CD4-positive, alpha-beta memory T cell (primary cell): Measurements from ENCODE around the gene TMEM9. TPM values are rescaled to one million over a fixed set of nuclear protein-coding genes. Genes with fewer than 3 reads are reported as not detected.
"Not testable (repeated sequence)": the region's sequence is repeated elsewhere in the genome, so short reads cannot be mapped to it uniquely, and the experiment has no call there.

ENCODE experiments used
- CTCF ChIA-PET: fragments of 350-600 bp; sonication (Branson Sonifier 250); formaldehyde crosslinking; loops from one replicate; lab custom pipeline; 2021; ENCODE audit warnings: inconsistent platforms; ENCODE audit not compliant: partially characterized antibody; lab: Charles Lee
- POLR2A ChIA-PET: fragments of 350-600 bp; sonication (Branson Sonifier 250); formaldehyde crosslinking; loops from one replicate; lab custom pipeline; 2021; ENCODE audit not compliant: partially characterized antibody; lab: Charles Lee
- DNase-seq, 5 donors: peaks; one replicate each; pipeline versions ENCODE4 v3.0.0 to v3.0.0-alpha.2; 2020 to 2022; ENCODE audit warnings: mixed read lengths in 1 of 5
- H3K27ac ChIP-seq: one replicate; pipeline ENCODE4 v1.7.0; 2013; ENCODE audit warnings: low read depth, low read length
- H3K27me3 ChIP-seq: 2 replicates; pipeline ENCODE4 v1.7.0; 2013; ENCODE audit warnings: mild to moderate bottlenecking, low read length, moderate library complexity; ENCODE audit not compliant: insufficient read depth
- H3K36me3 ChIP-seq: 2 replicates; pipeline ENCODE4 v1.7.0; 2013; ENCODE audit warnings: mild to moderate bottlenecking, low read length, moderate library complexity; ENCODE audit not compliant: insufficient read depth
- H3K4me1 ChIP-seq: 2 replicates; pipeline ENCODE4 v1.7.0; 2013; ENCODE audit warnings: mild to moderate bottlenecking, low read length, moderate library complexity; ENCODE audit not compliant: insufficient read depth
- H3K4me3 ChIP-seq, 2 donors: one replicate each; pipeline ENCODE4 v1.7.0; 2013; ENCODE audit warnings: low read length in 2 of 2, mild to moderate bottlenecking in 1 of 2
- H3K9me3 ChIP-seq, 2 donors: one replicate each; pipeline ENCODE4 v1.7.0; 2013; ENCODE audit warnings: low read length in 2 of 2, control low read depth in 1 of 2; ENCODE audit not compliant: control insufficient read depth in 1 of 2
- H3K27ac Mint-ChIP-seq, 7 donors: one replicate each; pipeline ENCODE4 v1.8.0; 2020 to 2021; ENCODE audit warnings: mixed read lengths in 7 of 7, mild to moderate bottlenecking in 6 of 7, inconsistent platforms in 3 of 7, moderate library complexity in 3 of 7
- H3K27me3 Mint-ChIP-seq, 2 donors: one replicate each; pipeline ENCODE4 v1.8.0; 2020 to 2021; ENCODE audit warnings: mixed read lengths in 2 of 2
- H3K36me3 Mint-ChIP-seq, 2 donors: one replicate each; pipeline ENCODE4 v1.8.0; 2020 to 2021; ENCODE audit warnings: mixed read lengths in 2 of 2, inconsistent platforms in 1 of 2, mild to moderate bottlenecking in 1 of 2
- H3K4me1 Mint-ChIP-seq, 4 donors: one replicate each; pipeline ENCODE4 v1.8.0; 2020 to 2021; ENCODE audit warnings: mixed read lengths in 4 of 4, mild to moderate bottlenecking in 1 of 4
- H3K4me3 Mint-ChIP-seq, 8 donors: one replicate each; pipeline ENCODE4 v1.8.0; 2020 to 2021; ENCODE audit warnings: mixed read lengths in 8 of 8, mild to moderate bottlenecking in 7 of 8, moderate library complexity in 6 of 8, inconsistent platforms in 3 of 8
- H3K9me3 Mint-ChIP-seq, 8 donors: one replicate each; pipeline ENCODE4 v1.8.0; 2020 to 2021; ENCODE audit warnings: mixed read lengths in 8 of 8, mild to moderate bottlenecking in 5 of 8, inconsistent platforms in 3 of 8, moderate library complexity in 1 of 8
- intact Hi-C: fragments of 100-400 bp; cut with micrococcal nuclease; formaldehyde crosslinking; loops from one replicate; pipeline ENCODE4 v1.15.1; 2023
- polyA plus RNA-seq, 2 donors: library from polyadenylated mRNA; unstranded; fragments of 300-500 nt; fragmentation: Illumina TruSeq; gene quantifications; one replicate each; pipeline ENCODE4 v1.2.3, GENCODE V29; 2021
- total RNA-seq, 2 experiments: library from RNA; stranded (reverse); gene quantifications; one replicate each; pipeline ENCODE4 v1.2.3, GENCODE V29; 2021

The TMEM9 gene
- total and polyA plus RNA-seq, 4 experiments from 2014 or later = 20.6 to 64.3 (median 23.3) TPM

GRCh38 chr1:201169203-201169602 is 14.9 kb upstream of the TMEM9 start:
- no peak overlapping the region for H3K27ac ChIP-seq
- no peaks in the 10 kb centered on the region for H3K36me3 ChIP-seq
- Mint-ChIP-seq H3K27me3 (peaks cover 2 to 3% of the 10 kb centered on the region in 2 donors), H3K9me3 (no peaks in the 10 kb centered on the region), H3K4me3 (peak overlapping the region in 1 of 8 donors; percentile 21), H3K27ac (peak overlapping the region in 1 of 7 donors; percentile 21), H3K36me3 (no peaks in the 10 kb centered on the region), H3K4me1 (peaks cover 3 to 19% (median 10%) of the 10 kb centered on the region in 4 donors)
- ChIA-PET CTCF (interaction anchor here (1.3 to 2.4 kb wide), 2 partner anchors 10 to 16 kb away, joined by 3 to 9 read pairs; no protein-coding TSS in a partner anchor), POLR2A (interaction anchor here (1.0 kb wide), 1 partner anchor 12 kb away, joined by 3 read pairs; no protein-coding TSS in a partner anchor)
- no peaks in the 10 kb centered on the region for H3K9me3 ChIP-seq
- intact Hi-C loops = no loop called here
- no peak for DNase-seq
- no peaks in the 10 kb centered on the region for H3K27me3 ChIP-seq
- H3K4me3 ChIP-seq = no peak overlapping the region
- peaks cover 8% of the 10 kb centered on the region for H3K4me1 ChIP-seq

DNA sequence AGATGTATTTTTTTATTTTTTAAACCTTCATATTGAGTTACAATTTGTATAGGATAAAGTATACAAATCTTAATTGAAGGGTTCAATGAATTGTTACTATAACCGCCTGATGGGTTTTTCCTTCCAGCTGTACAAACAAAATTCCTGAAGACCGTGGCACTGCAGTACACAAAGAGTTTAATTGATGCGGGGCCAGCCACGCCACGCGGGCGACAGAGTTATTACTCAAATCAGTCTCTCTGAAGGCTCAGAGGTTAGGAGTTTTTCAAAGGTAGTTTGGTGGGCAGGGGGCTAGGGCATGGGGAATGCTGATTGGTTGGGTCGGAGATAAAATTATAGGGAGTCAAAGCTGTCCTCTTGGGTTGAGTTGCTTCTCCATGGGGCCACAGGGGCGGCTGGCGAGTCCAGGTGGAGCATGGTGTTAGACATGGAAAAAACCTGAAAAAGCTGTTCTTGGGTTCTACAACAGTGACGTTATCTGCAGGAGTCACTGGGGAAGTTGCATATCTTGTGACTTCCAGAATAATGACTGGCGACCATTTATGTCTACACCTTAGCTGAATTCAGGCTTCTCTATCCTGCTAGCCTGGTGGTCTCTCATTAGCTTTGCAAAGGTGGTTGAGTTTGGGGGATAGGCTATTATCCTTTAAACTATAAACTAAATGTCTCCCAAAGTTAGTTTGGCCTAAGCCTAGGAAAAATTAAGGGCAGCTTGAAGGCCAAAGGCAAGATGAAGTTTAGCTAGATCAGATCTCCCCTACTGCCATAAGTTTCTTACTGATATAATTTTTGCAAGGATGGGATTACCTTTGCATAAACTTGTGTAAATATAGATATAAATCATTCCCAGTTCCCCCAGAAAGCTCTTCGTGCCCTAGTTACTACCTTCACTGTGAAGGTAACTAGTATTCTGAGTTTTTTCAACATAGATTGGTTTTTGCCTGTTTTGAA is 13.0 kb upstream of the TMEM9 start:
- Histone ChIP-seq H3K27ac (no peak overlapping the region), H3K4me3 (no peak overlapping the region), H3K27me3 (no peaks in the 10 kb centered on the region), H3K36me3 (no peaks in the 10 kb centered on the region), H3K9me3 (no peaks in the 10 kb centered on the region), H3K4me1 (peaks cover 8% of the 10 kb centered on the region)
- DNase-seq = no peak
- ChIA-PET POLR2A (no interaction called here), CTCF (interaction anchor here (1.0 to 1.1 kb wide), 2 partner anchors 17 to 133 kb away, joined by 3 read pairs; no protein-coding TSS in a partner anchor)
- Mint-ChIP-seq H3K27me3 (peaks cover 0 to 3% of the 10 kb centered on the region in 2 donors), H3K27ac (peak overlapping the region in 1 of 7 donors; percentile 19), H3K9me3 (peaks cover 0 to 2% (median 0%) of the 10 kb centered on the region in 8 donors), H3K4me1 (peaks cover 3 to 19% (median 10%) of the 10 kb centered on the region in 4 donors), H3K4me3 (no peak overlapping the region), H3K36me3 (no peaks in the 10 kb centered on the region)
- intact Hi-C loops = no loop called here

DNA sequence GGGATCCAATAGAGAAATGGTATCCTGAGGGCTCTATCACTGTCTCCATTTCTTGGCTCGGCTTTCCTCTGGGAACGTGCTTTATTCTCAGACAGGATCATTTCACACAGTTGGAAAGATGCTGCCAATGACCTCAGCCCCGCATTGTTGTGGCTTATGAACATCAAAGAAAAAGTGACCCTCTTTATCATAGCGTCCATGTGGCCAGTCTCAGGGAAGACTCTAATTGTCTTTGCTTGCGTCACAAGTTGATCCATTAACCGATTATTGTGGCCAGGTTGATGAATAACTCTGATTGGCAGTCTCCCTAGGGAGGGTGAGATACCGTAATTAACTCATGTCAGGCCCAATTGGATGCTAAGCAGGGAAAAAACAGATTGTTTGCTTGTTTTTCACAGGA is 10.4 kb upstream of the TMEM9 start:
- Histone ChIP-seq H3K9me3 (no peaks in the 10 kb centered on the region), H3K27ac (no peak overlapping the region), H3K4me1 (no peaks in the 10 kb centered on the region), H3K27me3 (no peaks in the 10 kb centered on the region), H3K36me3 (no peaks in the 10 kb centered on the region), H3K4me3 (no peak overlapping the region)
- H3K27me3 Mint-ChIP-seq = peaks cover 5 to 7% of the 10 kb centered on the region in 2 donors
- ChIA-PET POLR2A (no interaction called here), CTCF (no interaction called here)
- peaks cover 0 to 2% (median 0%) of the 10 kb centered on the region in 8 donors for H3K9me3 Mint-ChIP-seq
- no peak overlapping the region for H3K4me3 Mint-ChIP-seq
- no peaks in the 10 kb centered on the region for H3K36me3 Mint-ChIP-seq
- H3K27ac Mint-ChIP-seq = no peak overlapping the region
- DNase-seq = no peak
- no peaks in the 10 kb centered on the region for H3K4me1 Mint-ChIP-seq
- intact Hi-C loops = no loop called here

DNA sequence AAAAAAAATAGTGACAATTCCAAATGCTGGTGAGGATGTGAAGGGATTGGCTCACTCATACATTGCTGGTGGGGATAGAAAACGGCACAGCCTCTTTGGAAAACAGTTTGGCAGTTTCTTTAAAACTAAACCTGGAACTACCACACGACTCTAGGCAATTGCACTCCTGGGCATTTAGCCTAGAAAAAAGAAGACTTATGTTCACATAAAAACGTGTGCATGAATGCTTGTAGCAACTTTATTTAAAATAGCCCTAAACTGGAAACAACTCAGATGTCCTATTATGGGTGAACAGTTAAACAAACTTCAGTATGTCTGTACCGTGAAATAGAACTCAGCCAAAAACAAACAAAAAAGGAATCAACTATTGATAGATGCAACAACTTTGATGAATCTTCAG is 9.4 kb upstream of the TMEM9 start:
- no peaks in the 10 kb centered on the region for H3K4me1 ChIP-seq
- no peak overlapping the region for H3K27ac Mint-ChIP-seq
- no peak for DNase-seq
- peaks cover 7 to 9% of the 10 kb centered on the region in 2 donors for H3K27me3 Mint-ChIP-seq
- peaks cover 0 to 2% (median 0%) of the 10 kb centered on the region in 8 donors for H3K9me3 Mint-ChIP-seq
- H3K27ac ChIP-seq = no peak overlapping the region
- no peaks in the 10 kb centered on the region for H3K27me3 ChIP-seq
- H3K9me3 ChIP-seq = no peaks in the 10 kb centered on the region
- no peaks in the 10 kb centered on the region for H3K36me3 Mint-ChIP-seq
- no peak overlapping the region for H3K4me3 Mint-ChIP-seq
- POLR2A ChIA-PET = no interaction called here
- H3K36me3 ChIP-seq = no peaks in the 10 kb centered on the region
- intact Hi-C loops = no loop called here
- no peak overlapping the region for H3K4me3 ChIP-seq
- CTCF ChIA-PET = no interaction called here
- H3K4me1 Mint-ChIP-seq = no peaks in the 10 kb centered on the region

- POLR2A ChIA-PET = not testable (repeated sequence)
Observed at GRCh38 chr1:201163036-201163435, 8.8 kb upstream of the TMEM9 start.

GRCh38 chr1:201157949-201158348 is 3.7 kb upstream of the TMEM9 start:
- Mint-ChIP-seq H3K4me1 (peaks cover 11 to 26% (median 15%) of the 10 kb centered on the region in 4 donors), H3K9me3 (peaks cover 0 to 2% (median 0%) of the 10 kb centered on the region in 8 donors), H3K4me3 (peak overlapping the region in 1 of 8 donors; percentile 10), H3K36me3 (peaks cover 0 to 4% of the 10 kb centered on the region in 2 donors), H3K27ac (no peak overlapping the region), H3K27me3 (peaks cover 10 to 24% of the 10 kb centered on the region in 2 donors)
- no peaks in the 10 kb centered on the region for H3K27me3 ChIP-seq
- peaks cover 16% of the 10 kb centered on the region for H3K4me1 ChIP-seq
- intact Hi-C loops = no loop called here
- ChIA-PET CTCF (interaction anchor here (0.5 to 2.2 kb wide), 2 partner anchors 12 to 39 kb away, joined by 3 to 9 read pairs; no protein-coding TSS in a partner anchor), POLR2A (interaction anchor here (0.8 kb wide), 1 partner anchor 13 kb away, joined by 3 read pairs; no protein-coding TSS in a partner anchor)
- no peak for DNase-seq
- H3K9me3 ChIP-seq = no peaks in the 10 kb centered on the region
- H3K36me3 ChIP-seq = no peaks in the 10 kb centered on the region
- no peak overlapping the region for H3K4me3 ChIP-seq
- H3K27ac ChIP-seq = no peak overlapping the region

More at GRCh38 chr1:201163036-201163435, 8.8 kb upstream of the TMEM9 start:
- H3K4me1 Mint-ChIP-seq, CTCF ChIA-PET, DNase-seq, H3K36me3 ChIP-seq, H3K4me3 Mint-ChIP-seq, H3K9me3 ChIP-seq, H3K27me3 ChIP-seq, H3K27ac ChIP-seq, H3K27ac Mint-ChIP-seq, H3K4me3 ChIP-seq, H3K36me3 Mint-ChIP-seq, intact Hi-C loops, H3K4me1 ChIP-seq, H3K9me3 Mint-ChIP-seq: not testable (repeated sequence)
- peaks cover 7 to 11% of the 10 kb centered on the region in 2 donors for H3K27me3 Mint-ChIP-seq

DNA sequence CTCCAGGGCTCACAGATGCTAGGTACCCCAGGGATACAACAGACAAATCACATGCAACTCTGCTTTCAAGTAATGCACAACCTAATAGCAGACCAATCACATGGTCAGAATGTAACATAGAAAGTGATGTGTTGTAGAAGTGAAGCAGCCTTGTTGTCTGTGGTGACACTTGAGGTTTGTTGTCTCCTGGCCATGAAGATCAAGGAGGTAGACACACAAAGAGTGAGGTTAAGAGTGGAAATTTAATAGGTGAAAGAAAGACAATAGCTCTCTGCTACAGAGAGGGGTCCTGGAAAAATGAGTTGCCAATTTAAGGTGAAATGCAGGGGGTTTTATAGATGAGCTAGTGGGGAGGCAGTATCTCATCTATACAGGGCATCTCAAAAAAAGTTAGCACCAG is 2.5 kb upstream of the TMEM9 start:
- ChIA-PET CTCF (no interaction called here), POLR2A (interaction anchor here (0.7 kb wide), 1 partner anchor 13 kb away, joined by 3 read pairs; no protein-coding TSS in a partner anchor)
- Histone ChIP-seq H3K9me3 (no peaks in the 10 kb centered on the region), H3K4me3 (no peak overlapping the region), H3K4me1 (peaks cover 21% of the 10 kb centered on the region), H3K27ac (no peak overlapping the region), H3K27me3 (no peaks in the 10 kb centered on the region), H3K36me3 (no peaks in the 10 kb centered on the region)
- H3K36me3 Mint-ChIP-seq = peaks cover 0 to 4% of the 10 kb centered on the region in 2 donors
- DNase-seq = no peak
- H3K4me1 Mint-ChIP-seq = peaks cover 14 to 33% (median 20%) of the 10 kb centered on the region in 4 donors
- no peaks in the 10 kb centered on the region for H3K9me3 Mint-ChIP-seq
- intact Hi-C loops = no loop called here
- H3K27me3 Mint-ChIP-seq = peaks cover 10 to 24% of the 10 kb centered on the region in 2 donors
- H3K4me3 Mint-ChIP-seq = peak overlapping the region in 2 of 8 donors; percentile 2 to 9
- no peak overlapping the region for H3K27ac Mint-ChIP-seq
